ENCODE measurements around the gene KRTAP6-3.

The KRTAP6-3 gene

GRCh38 chr21:30592140-30592539 is at the start of gene KRTAP6-3:
TSS of gene KRTAP6-3 (plus strand) at chr21:30592440. CDS start at chr21:30592446, 6 bp downstream.
- DNase-seq (ENCODE audit: low read depth in 1 of 2, low spot score in 1 of 2), result no peak

DNA sequence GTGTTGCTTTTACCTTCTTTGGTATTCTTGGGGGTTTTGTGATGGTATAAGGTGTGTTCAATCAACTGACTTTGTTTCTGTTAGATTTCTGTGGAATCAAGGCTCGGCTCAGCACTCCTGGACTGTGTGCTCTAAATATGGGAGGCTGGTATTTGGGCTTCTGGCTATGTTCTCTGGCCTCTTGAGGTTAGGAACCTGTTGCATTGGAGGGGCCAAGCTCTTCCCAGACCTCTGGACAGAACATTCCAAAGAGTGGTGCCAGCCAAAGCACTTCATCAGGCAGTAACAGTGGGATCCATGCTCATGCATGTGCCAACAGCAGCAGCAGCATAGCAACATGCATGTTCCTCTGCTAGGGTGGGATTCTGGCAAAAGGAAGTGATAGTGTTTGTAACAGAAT is 39.5 kb upstream of the KRTAP6-3 start:
- DNase-seq (ENCODE audit: low read depth in 1 of 2, low spot score in 1 of 2), result no peak

DNA sequence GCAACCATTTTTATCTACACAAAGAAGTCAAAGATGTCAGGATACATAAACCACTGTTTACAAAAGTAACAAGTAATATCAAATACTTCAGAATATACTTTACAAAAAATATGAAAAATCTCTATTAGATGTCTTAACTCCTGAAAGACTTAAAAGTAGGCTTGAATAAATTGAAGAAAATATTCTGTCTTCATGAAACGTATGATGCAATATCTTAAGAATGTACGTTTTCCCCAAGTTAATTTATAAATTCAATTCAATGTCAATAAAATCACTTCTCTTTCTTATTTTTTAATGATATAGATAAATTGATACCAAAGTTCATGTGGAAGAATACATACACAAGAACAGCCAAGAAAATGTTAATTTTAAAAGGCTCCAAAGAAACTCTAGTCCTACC is 37.1 kb upstream of the KRTAP6-3 start:
- no peak for DNase-seq (ENCODE audit: low read depth in 1 of 2, low spot score in 1 of 2)

DNA sequence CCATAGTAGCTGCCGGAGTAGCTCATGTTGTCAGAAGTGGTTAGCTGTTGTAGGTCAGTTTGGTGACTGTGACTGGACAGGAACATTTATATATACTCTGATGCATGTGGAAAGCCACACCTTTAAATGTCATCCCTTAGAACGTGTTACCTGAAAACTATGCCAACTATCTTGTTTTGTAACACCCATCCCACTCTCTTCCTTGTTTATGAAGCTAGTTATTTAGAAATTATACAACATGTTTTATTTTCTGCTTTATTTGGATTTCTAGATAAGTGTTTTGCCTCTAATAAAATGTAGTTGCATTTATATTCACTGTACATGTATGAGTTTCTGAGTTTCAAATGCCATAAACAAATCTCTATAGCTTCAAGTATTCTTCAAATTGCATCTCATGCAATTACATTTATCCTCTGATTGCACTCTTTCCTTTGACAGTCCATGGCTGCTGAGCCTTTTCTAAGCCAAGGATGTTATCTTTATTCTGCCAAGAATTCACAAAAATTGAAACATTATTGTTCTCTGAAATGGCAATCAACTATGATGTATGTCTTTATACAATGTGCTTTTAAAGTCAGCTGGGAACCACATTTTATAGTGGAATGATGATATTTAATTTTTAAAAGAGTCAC is 30.9 kb upstream of the KRTAP6-3 start, which contains the start of gene KRTAP19-7:
Gene KRTAP19-7, minus strand, starts transcription at position 51 of the 632 bp plus-strand sequence. Its CDS starts 25 bp downstream, at position 26.
- DNase-seq (ENCODE audit: low read depth in 1 of 2, low spot score in 1 of 2), result no peak

DNA sequence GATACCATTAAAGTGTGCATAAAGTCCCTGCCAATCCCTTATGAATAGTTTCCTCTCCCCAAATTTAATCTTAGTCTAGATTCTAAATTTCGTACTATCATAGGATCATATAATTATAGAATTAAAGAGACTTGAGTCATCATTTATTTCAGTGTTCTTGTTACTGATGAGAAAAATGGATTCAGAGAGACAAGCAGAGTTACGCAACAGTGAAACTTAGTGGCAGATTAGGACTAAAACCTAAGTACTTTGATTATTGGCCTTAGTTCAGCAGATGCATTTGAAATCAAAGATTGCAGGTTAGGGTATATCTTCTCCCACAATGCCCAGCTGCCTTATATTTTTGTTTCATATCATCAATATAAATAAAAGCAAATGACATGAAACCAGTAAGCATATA is 30.3 kb upstream of the KRTAP6-3 start:
- DNase-seq (ENCODE audit: low read depth in 1 of 2, low spot score in 1 of 2), result no peak

DNA sequence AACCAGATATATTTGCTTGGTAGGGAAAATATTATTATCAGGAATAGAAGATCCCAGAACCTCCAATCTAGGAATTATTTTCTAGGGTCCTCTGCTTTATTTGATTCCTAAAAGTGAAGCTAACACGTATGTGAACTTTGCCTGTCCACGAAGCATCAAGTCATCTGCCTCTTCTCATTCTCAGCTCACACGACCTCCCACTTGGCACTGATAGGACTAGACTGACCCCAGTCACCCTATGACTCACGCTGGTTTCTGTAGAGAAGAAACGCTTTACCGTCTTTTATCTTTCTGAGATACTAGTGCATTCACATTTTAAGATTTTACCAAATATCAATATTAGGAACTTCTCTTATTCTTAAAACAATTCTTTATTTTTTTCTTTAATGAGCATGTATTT is 29.2 kb upstream of the KRTAP6-3 start:
- no peak for DNase-seq (ENCODE audit: low read depth in 1 of 2, low spot score in 1 of 2)

GRCh38 chr21:30563630-30564029 is 28.6 kb upstream of the KRTAP6-3 start:
- no peak for DNase-seq (ENCODE audit: low read depth in 1 of 2, low spot score in 1 of 2)

GRCh38 chr21:30567617-30568016 is 24.6 kb upstream of the KRTAP6-3 start:
- DNase-seq (ENCODE audit: low read depth in 1 of 2, low spot score in 1 of 2), result no peak

- DNase-seq (ENCODE audit: low read depth in 1 of 2, low spot score in 1 of 2), result no peak
These were observed 14.5 kb upstream of the KRTAP6-3 start for GRCh38 chr21:30577766-30578165.

DNA sequence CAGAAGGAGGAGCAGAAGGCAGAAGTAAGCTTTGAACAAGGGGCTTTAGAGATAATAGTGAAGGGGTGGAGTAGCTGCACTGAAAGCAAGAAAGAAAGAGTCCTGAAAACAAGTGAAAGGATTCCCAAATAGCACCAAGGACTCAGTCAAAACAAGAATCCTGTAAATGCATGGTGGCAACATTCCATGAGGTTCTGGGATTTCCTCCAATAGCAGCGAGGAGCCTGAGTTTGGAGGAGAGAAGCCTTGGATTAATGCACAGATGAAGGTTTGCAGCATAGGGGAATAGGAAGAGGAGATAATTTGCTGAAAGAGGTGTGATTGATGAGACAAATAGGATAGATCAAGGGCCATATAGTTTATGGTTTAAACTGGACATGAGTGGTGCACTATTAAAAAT is 12.9 kb upstream of the KRTAP6-3 start:
- DNase-seq (ENCODE audit: low read depth in 1 of 2, low spot score in 1 of 2), result no peak

- DNase-seq (ENCODE audit: low read depth in 1 of 2, low spot score in 1 of 2), result no peak
These were observed 12.1 kb upstream of the KRTAP6-3 start for GRCh38 chr21:30580132-30580531.

DNA sequence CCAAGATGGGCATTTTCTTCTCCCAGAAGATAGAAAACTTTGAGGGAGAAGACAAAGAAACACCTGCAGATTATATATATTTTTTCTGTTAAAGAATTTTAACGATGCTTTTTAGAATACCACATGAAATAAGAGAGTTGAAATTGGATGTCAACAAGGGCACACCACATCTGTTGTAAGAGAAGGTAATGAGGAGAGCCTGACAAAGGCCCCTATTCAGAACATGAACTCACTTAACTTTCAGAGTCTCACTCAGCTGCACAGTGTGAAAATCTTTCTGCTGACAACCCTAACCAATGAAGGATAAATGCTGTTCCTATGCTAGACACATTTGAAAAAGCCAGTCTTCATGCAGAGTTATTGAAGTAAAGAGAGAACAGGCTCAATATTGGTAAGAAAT is 9.4 kb upstream of the KRTAP6-3 start:
- no peak for DNase-seq (ENCODE audit: low read depth in 1 of 2, low spot score in 1 of 2)

DNA sequence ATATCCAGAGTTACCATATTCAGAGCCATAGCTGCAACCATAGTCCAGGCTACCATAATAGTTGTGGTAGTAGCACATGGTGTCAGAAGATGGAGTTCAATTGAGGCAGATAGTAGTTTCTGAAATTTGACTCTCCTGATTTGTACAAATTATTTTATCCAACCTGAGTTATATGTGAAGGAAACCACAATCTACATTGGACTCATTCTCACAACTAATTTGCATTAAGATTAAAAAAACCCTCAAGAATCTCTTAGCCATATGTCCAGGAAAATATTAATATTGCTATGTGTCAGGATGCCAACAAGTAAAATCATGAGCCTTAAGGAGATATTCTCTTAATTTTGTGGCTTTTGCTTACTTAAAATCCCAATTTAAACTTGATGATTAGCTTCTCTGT is 1.9 kb upstream of the KRTAP6-3 start, which contains the start of gene KRTAP22-2:
Gene KRTAP22-2, minus strand, starts transcription at position 101 of the 400 bp plus-strand sequence.
- no peak for DNase-seq (ENCODE audit: low read depth in 1 of 2, low spot score in 1 of 2)

DNA sequence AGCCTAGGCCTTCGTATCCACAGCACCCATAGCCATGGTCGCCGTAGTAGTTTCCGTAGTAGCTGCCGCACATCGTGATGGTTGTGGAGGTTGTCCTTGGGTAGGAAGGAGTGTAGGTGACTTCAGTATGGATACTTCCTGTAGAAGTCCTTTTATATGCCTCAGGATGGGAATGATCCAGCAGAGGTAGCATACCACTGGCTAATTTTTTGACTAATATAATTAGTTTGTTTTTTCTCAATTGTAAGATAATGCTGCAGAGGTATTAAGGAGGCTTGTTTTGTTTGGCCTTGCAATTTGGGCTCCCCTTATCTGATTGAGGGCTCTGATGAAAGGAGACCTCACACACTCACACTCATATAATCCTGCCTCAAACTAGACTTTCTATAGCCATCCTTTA is 6.6 kb downstream of the KRTAP6-3 start, which contains the start of gene KRTAP6-2:
Gene KRTAP6-2, minus strand, starts transcription at position 101 of the 400 bp plus-strand sequence. Its CDS starts 28 bp downstream, at position 73.
- DNase-seq (ENCODE audit: low read depth in 1 of 2, low spot score in 1 of 2), result no peak

DNA sequence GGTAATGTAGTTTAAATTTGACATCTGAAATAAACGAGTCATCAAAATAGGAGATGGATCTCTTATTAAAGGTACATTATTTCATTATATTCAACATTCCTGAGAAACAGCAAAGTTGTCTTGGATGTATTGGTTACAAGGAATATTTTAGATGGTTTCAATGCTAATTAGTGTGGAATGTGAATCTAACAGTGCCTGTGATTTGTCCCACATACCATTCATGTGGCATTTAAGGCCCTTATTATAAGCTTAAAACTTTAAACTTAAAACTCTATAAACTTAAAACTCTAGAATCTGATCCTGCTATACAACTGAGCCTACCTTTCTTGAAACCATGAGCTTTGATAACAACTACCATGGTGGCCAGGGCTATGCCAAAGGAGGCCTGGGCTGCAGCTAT is 8.5 kb downstream of the KRTAP6-3 start, which contains the start of gene KRTAP22-1:
Gene KRTAP22-1, plus strand, starts transcription at position 301 of the 400 bp plus-strand sequence.
- DNase-seq (ENCODE audit: low read depth in 1 of 2, low spot score in 1 of 2), result no peak

DNA sequence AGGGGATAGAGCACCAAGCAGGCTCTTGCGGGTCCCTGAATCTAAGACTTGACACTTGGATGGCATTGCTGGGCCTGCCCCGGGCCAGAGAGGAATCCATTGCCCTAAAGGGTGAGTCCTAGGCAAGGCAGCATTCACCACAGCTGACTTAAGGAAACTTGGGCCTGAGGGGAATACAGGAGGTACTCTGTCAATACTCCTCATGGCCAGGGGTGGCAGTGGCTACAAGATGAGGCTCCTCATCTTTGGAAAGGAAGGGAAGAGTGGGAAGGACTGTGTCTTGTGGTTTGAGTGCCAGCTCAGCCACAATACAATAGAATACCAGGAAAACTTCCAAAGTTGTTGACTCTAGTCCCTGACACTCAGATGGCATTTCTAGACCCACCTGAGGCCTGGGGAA is 13.7 kb downstream of the KRTAP6-3 start:
- no peak for DNase-seq (ENCODE audit: low read depth in 1 of 2, low spot score in 1 of 2)

DNA sequence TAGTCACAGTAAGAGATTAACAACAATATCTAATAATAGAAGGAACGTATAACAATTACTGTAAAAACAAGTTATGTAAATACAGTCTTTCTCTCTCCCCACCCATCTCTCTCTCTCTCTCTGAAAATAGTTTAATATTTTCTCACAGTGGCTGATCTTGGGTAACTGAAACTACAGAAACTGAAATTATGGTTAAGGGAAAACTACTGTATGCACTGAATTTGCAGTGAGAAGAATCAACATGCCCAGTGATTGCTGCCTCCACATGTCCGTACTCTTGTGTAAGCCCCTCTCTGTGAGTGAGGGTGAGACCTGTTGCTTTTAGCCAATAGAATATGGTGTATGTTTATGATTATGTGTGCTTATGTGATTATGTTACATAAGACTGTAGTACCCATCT is 19.9 kb downstream of the KRTAP6-3 start:
- no peak for DNase-seq (ENCODE audit: low read depth in 1 of 2, low spot score in 1 of 2)

DNA sequence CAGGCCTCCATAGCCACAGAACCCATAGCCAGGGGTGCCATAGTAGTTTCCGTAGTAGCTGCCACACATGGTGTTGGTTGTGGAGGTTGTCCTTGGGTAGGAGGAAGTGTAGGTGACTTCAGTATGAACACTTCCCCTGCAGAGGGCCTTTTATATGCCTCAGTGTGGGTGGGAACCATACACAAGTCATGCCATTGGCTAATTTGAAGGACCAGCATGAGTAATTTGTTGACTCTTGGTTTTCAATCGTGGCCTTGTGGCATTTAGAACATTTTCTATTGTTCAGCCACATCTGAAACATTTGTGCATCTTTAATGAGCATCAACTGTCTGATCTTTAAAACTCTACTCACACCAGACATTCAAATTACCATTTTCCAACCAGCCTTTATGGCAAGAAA is 21.6 kb downstream of the KRTAP6-3 start, which contains the start of gene KRTAP6-1:
Gene KRTAP6-1, minus strand, starts transcription at position 95 of the 400 bp plus-strand sequence. Its CDS starts 26 bp downstream, at position 69.
- no peak for DNase-seq (ENCODE audit: low read depth in 1 of 2, low spot score in 1 of 2)

DNA sequence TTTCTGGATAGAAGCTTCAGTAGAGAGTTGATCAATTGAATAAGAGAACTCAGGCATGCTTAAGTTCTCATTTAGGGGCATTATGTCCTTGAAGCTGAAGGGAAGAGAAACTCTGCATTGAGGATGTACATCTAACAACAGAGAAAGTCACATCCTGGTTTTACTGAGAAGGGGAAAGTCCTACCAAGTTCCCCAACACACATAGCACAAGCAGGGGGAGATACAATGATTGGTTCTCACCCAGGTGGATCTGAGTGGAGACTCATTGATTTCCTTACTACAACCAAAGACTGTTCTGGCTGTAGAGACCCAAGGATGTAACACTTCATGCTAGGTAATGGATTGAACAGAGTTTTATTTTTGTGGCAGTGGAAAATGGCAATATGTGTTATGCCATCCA is 23.0 kb downstream of the KRTAP6-3 start:
- no peak for DNase-seq (ENCODE audit: low read depth in 1 of 2, low spot score in 1 of 2)

GRCh38 chr21:30616125-30616524 is 23.9 kb downstream of the KRTAP6-3 start, which contains the start of gene KRTAP20-1:
TSS of gene KRTAP20-1 (plus strand) at chr21:30616425. CDS start at chr21:30616455, 30 bp downstream.
- DNase-seq (ENCODE audit: low read depth in 1 of 2, low spot score in 1 of 2), result no peak

DNA sequence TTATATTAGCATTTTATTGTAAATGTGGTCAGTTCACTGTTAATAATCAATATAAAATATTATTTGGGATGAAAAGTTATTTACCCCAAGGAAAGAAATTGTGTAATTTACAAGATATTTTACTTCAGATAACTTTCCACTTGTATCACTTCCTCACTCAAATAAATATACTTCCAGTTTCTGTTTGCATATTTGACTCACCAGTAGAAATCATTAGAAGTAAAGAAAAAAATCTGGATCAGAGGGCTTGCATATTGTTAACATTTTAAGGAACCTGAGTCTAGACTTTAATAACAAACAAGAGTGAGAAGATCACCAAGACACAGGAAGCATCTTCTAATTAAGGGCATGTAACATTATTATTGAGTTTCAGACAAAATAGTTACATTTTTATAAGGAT is 27.8 kb downstream of the KRTAP6-3 start:
- no peak for DNase-seq (ENCODE audit: low read depth in 1 of 2, low spot score in 1 of 2)

DNA sequence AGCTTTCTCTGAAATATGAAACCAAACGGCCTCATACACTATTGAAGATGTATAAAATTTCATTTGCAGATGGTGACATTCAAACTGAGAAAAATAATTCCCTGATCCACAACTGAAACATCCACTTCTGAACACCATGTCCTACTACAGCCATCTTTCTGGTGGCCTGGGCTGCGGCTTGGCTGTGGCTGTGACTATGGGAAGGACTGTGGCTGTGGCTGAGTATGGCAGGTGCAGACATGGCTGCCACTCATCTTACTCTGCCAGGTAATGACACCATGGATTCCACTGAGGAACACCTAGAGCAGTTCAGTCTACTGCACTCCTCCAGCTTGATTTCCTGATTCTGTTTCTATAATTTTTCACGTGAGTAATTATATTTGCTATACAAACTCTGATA is 28.3 kb downstream of the KRTAP6-3 start, which contains the start of gene KRTAP20-4:
Gene KRTAP20-4, plus strand, starts transcription at position 106 of the 400 bp plus-strand sequence.
- no peak for DNase-seq (ENCODE audit: low read depth in 1 of 2, low spot score in 1 of 2)

GRCh38 chr21:30623362-30623761 is 31.1 kb downstream of the KRTAP6-3 start:
- no peak for DNase-seq (ENCODE audit: low read depth in 1 of 2, low spot score in 1 of 2)
